NCI-H2029 treated with DMSO at 0.1 percent for 48 hours (cell line): ENCODE data around the gene MEGF9.
A peak's percentile ranks its signal among the peaks of the same experiment; 100 is the strongest.
"Not testable (repeated sequence)": the region's sequence is repeated elsewhere in the genome, so short reads cannot be mapped to it uniquely, and the experiment has no call there.

Experiments used
- DNase-seq: peaks from one replicate; lab custom pipeline; 2025; lab: John Stamatoyannopoulos, UW

MEGF9 gene

GRCh38 chr9:120655005-120655622 is 59.2 kb downstream of the MEGF9 start:
- no peak for DNase-seq

- no peak for DNase-seq
Measured at GRCh38 chr9:120654272-120654671, 60.0 kb downstream of the MEGF9 start.

- no peak for DNase-seq
Measured at GRCh38 chr9:120653762-120654161, 60.5 kb downstream of the MEGF9 start.

- DNase-seq = no peak
Measured at GRCh38 chr9:120652934-120653333, 61.3 kb downstream of the MEGF9 start.

GRCh38 chr9:120650352-120650751 is 63.9 kb downstream of the MEGF9 start:
- DNase-seq = no peak

GRCh38 chr9:120648581-120649197 is 65.6 kb downstream of the MEGF9 start:
- no peak for DNase-seq

GRCh38 chr9:120646948-120647347 is 67.3 kb downstream of the MEGF9 start:
- DNase-seq = no peak

GRCh38 chr9:120645760-120646159 is 68.5 kb downstream of the MEGF9 start:
- no peak for DNase-seq

GRCh38 chr9:120643061-120643460 is 71.2 kb downstream of the MEGF9 start:
- no peak for DNase-seq

- no peak for DNase-seq
Measured at GRCh38 chr9:120642129-120642770, 72.0 kb downstream of the MEGF9 start.

- DNase-seq = not testable (repeated sequence)
Measured at GRCh38 chr9:120640874-120641273, 73.4 kb downstream of the MEGF9 start.

- DNase-seq = no peak
Measured at GRCh38 chr9:120640380-120640779, 73.9 kb downstream of the MEGF9 start.

GRCh38 chr9:120637919-120638318 is 76.4 kb downstream of the MEGF9 start:
- no peak for DNase-seq

- DNase-seq = no peak
Measured at GRCh38 chr9:120636194-120636957, 77.9 kb downstream of the MEGF9 start.

GRCh38 chr9:120635011-120635410 is 79.3 kb downstream of the MEGF9 start:
- no peak for DNase-seq

GRCh38 chr9:120630333-120630732 is 83.9 kb downstream of the MEGF9 start:
- DNase-seq = no peak

GRCh38 chr9:120628925-120629497 is 85.3 kb downstream of the MEGF9 start:
- not testable (repeated sequence) for DNase-seq

- DNase-seq = no peak
Measured at GRCh38 chr9:120628207-120628924, 85.9 kb downstream of the MEGF9 start.

GRCh38 chr9:120627073-120627472 is 87.2 kb downstream of the MEGF9 start:
- no peak for DNase-seq

- DNase-seq = no peak
Measured at GRCh38 chr9:120626512-120626911, 87.8 kb downstream of the MEGF9 start.

- peak; percentile 38 for DNase-seq
Measured at GRCh38 chr9:120625222-120625621, 89.0 kb downstream of the MEGF9 start.

GRCh38 chr9:120622790-120623189 is 91.5 kb downstream of the MEGF9 start:
- DNase-seq = no peak
